K562 (cell line): ENCODE results near the gene TRIM69. TPM values are rescaled to one million over a fixed set of nuclear protein-coding genes. Genes with fewer than 3 reads are reported as not detected.

Experiments
- ATF4 ChIP-seq: fragments of 450-650 bp; formaldehyde crosslinking; IDR thresholded peaks from 2 replicates; pipeline ENCODE4 v1.4.0; 2022; ENCODE audit warnings: mild to moderate bottlenecking, moderate library complexity
- DLX4 ChIP-seq: fragments of 250-450 bp; sonication (Bioruptor Pico); IDR thresholded peaks from 2 replicates; pipeline ENCODE4 v1.6.1; 2021; ENCODE audit warnings: mild to moderate bottlenecking
- ETV1 ChIP-seq: fragments of 450-650 bp; conservative IDR thresholded peaks from 2 replicates; pipeline ENCODE4 v1.6.1; 2016; ENCODE audit warnings: missing genetic modification characterization, control low read depth, low read depth, missing compliant biosample characterization
- GTF2E2 ChIP-seq: fragments of 200-800 bp; sonication (Bioruptor generic); IDR thresholded peaks from 2 replicates; pipeline ENCODE4 v1.6.1; 2016; ENCODE audit warnings: missing genetic modification characterization, missing compliant biosample characterization
- HBP1 ChIP-seq: fragments of 450-650 bp; formaldehyde crosslinking; IDR thresholded peaks from 2 replicates; pipeline ENCODE4 v1.4.0; 2022; ENCODE audit warnings: missing genetic modification characterization
- HDAC3 ChIP-seq: fragments of 450-650 bp; IDR thresholded peaks from 2 replicates; pipeline ENCODE4 v1.6.1; 2018; ENCODE audit warnings: borderline replicate concordance, mild to moderate bottlenecking, moderate library complexity; ENCODE audit not compliant: partially characterized antibody
- HIVEP1 ChIP-seq: fragments of 250-450 bp; sonication (Bioruptor Pico); IDR thresholded peaks from 2 replicates; pipeline ENCODE4 v1.4.0; 2020; ENCODE audit warnings: mild to moderate bottlenecking
- MBD2 ChIP-seq: sonication (generic); IDR thresholded peaks from 2 replicates; pipeline ENCODE4 v1.6.1; 2016; ENCODE audit warnings: low read depth, borderline replicate concordance
- MNT ChIP-seq, 2 experiments: fragments of 450-650 bp; conservative IDR thresholded peaks; 2 replicates each; pipeline ENCODE4 v1.6.1; 2017; ENCODE audit warnings: mild to moderate bottlenecking in 2 of 2, moderate library complexity in 2 of 2
- NFE2 ChIP-seq: IDR thresholded peaks from 2 replicates; pipeline ENCODE4 v1.6.1; 2014; ENCODE audit warnings: antibody characterized with exemption, low read depth
- NR2F6 ChIP-seq: fragments of 450-650 bp; formaldehyde crosslinking; IDR thresholded peaks from 2 replicates; pipeline ENCODE4 v1.4.0; 2020; ENCODE audit warnings: mild to moderate bottlenecking
- PHB ChIP-seq: fragments of 250-450 bp; sonication (Bioruptor Pico); IDR thresholded peaks from 2 replicates; pipeline ENCODE4 v1.5.0; 2021
- PHTF2 ChIP-seq: fragments of 250-450 bp; sonication (Bioruptor Pico); IDR thresholded peaks from 2 replicates; pipeline ENCODE4 v1.5.0; 2021; ENCODE audit warnings: mild to moderate bottlenecking
- RBM34 ChIP-seq: fragments of 200-400 bp; formaldehyde crosslinking; IDR thresholded peaks from 2 replicates; pipeline ENCODE4 v1.6.1; 2018; ENCODE audit warnings: low read length, borderline replicate concordance; ENCODE audit not compliant: insufficient read depth
- STAG1 ChIP-seq: sonication (generic); formaldehyde crosslinking; IDR thresholded peaks from 2 replicates; pipeline ENCODE4 v1.5.0; 2020; ENCODE audit warnings: missing genetic modification reagents, borderline replicate concordance
- TEAD2 ChIP-seq: fragments of 450-650 bp; IDR thresholded peaks from 2 replicates; pipeline ENCODE4 v1.6.1; 2016; ENCODE audit warnings: missing genetic modification characterization, control low read depth, missing compliant biosample characterization
- TOE1 ChIP-seq, 2 experiments: fragments of 450-650 bp in 1 of 2; sonication (generic) in 1 of 2; formaldehyde crosslinking in 1 of 2; IDR thresholded peaks; 2 replicates each; pipeline versions ENCODE4 v1.7.1 to v1.8.0; 2016 to 2022; ENCODE audit warnings: borderline replicate concordance in 2 of 2, mild to moderate bottlenecking in 2 of 2, antibody characterized with exemption in 1 of 2, inconsistent platforms in 1 of 2, low read depth in 1 of 2, missing genetic modification reagents in 1 of 2, moderate library complexity in 1 of 2
- ZNF12 ChIP-seq: sonication (generic); formaldehyde crosslinking; IDR thresholded peaks from 2 replicates; pipeline ENCODE4 v1.4.0; 2020; ENCODE audit warnings: mild to moderate bottlenecking, missing genetic modification reagents
- ZNF41 ChIP-seq: fragments of 250-450 bp; sonication (Bioruptor Pico); conservative IDR thresholded peaks from 2 replicates; pipeline ENCODE4 v1.4.0; 2020; ENCODE audit warnings: mild to moderate bottlenecking
- ZNF695 ChIP-seq: fragments of 450-650 bp; formaldehyde crosslinking; IDR thresholded peaks from 2 replicates; pipeline ENCODE4 v1.4.0; 2020; ENCODE audit warnings: mild to moderate bottlenecking, moderate library complexity
- ZNF740 ChIP-seq, 3 experiments: fragments of 200-800 bp in 1 of 3; sonication (Bioruptor generic) in 1 of 3; sonication (generic) in 1 of 3; formaldehyde crosslinking in 1 of 3; IDR thresholded peaks; 2 replicates each; pipeline versions ENCODE4 v1.6.1 to v1.8.0; 2016 to 2022; ENCODE audit warnings: mild to moderate bottlenecking in 2 of 3, missing compliant biosample characterization in 2 of 3, missing genetic modification characterization in 2 of 3, missing genetic modification reagents in 1 of 3
- polyA plus RNA-seq, 8 experiments: library from polyadenylated mRNA; depleted of rRNA in 4 of 8; stranded (reverse) in 5 of 8; unstranded in 3 of 8; fragments of >200 nt; fragmentation: Nextera tagmentation in 2 of 8; fragmentation: Illumina TruSeq in 1 of 8; extraction: Ambion mirVana in 2 of 8; extraction: Trizol in 1 of 8; gene quantifications; 2 replicates each; pipeline versions ENCODE4 v1.2.1 to v1.2.3, GENCODE V29; 2011 to 2014; ENCODE audit warnings: inconsistent platforms in 1 of 8, missing spikeins in 1 of 8
- total RNA-seq, 7 experiments: library from RNA; depleted of rRNA in 6 of 7; stranded (reverse); fragments of >200 nt in 6 of 7; fragmentation: Illumina TruSeq in 2 of 7; extraction: Trizol in 2 of 7; gene quantifications; 2 replicates each; pipeline versions ENCODE4 v1.2.1 to v1.2.3, GENCODE V29; 2011 to 2021; ENCODE audit warnings: low replicate concordance in 1 of 7

TRIM69 gene
- total and polyA plus RNA-seq, 9 of the 15 experiments (the other 6 are each of a cell fraction or from before 2014, with no cell fraction given), result 1.0 to 4.3 (median 2.3) TPM

GRCh38 chr15:44728576-44729407 is 7.5 kb upstream of the TRIM69 start (continued):
- 0 out of 2 replicates have a peak, but pooled peaks have one; percentile 37 for TF ChIP-seq ZNF695 (CRISPR knock-in tag)
- no peak for TF ChIP-seq PHTF2
- no peak for TF ChIP-seq TOE1 (IDR thresholded peaks at IDR 0.05; ENCODE audit: borderline replicate concordance)
- TF ChIP-seq TOE1 (CRISPR knock-in tag; IDR thresholded peaks at IDR 0.05; ENCODE audit: borderline replicate concordance, low read depth), result no peak
- TF ChIP-seq HDAC3, result peak; percentile 76
- TF ChIP-seq ZNF740 (CRISPR knock-in tag; IDR thresholded peaks at IDR 0.05), result no peak; the same call in 1 of the 2 replicates
- TF ChIP-seq ZNF740 (tag; IDR thresholded peaks at IDR 0.05), result no peak
- TF ChIP-seq ZNF41 (CRISPR knock-in tag), result no peak
- TF ChIP-seq NR2F6 (CRISPR knock-in tag), result no peak
- TF ChIP-seq RBM34, result no peak
- no peak for TF ChIP-seq PHB (CRISPR knock-in tag)
- peak; percentile 47 to 81; a peak in 3 of 4 replicates for TF ChIP-seq MNT (conservative IDR thresholded peaks at IDR 0.05)
- TF ChIP-seq DLX4 (CRISPR knock-in tag), result no peak
- TF ChIP-seq GTF2E2 (tag), result peak; percentile 67; the same call in 1 of the 2 replicates
- no peak for TF ChIP-seq HBP1 (CRISPR knock-in tag)
- TF ChIP-seq STAG1 (CRISPR knock-in tag), result no peak
- TF ChIP-seq HIVEP1 (CRISPR knock-in tag), result no peak
- no peak for TF ChIP-seq ATF4 (CRISPR knock-in tag)
- TF ChIP-seq TEAD2 (tag), result no peak
- TF ChIP-seq MBD2, result peak; percentile 47; the same call in 1 of the 2 replicates
- TF ChIP-seq ZNF12 (CRISPR knock-in tag), result no peak
- TF ChIP-seq NFE2, result peak; percentile 88
- TF ChIP-seq ETV1 (tag), result no peak
